IMR-90 (cell line): ENCODE data around the gene ASXL1. TPM values are rescaled to one million over a fixed set of nuclear protein-coding genes. Genes with fewer than 3 reads are reported as not detected.

Experiments used
- ATAC-seq: fragments of 200-7000 bp; cut with Tn5 transposase; 2 replicates; pipeline ENCODE4 v1.9.1; 2020; ENCODE audit warnings: low read depth, mild to moderate bottlenecking, moderate library complexity
- BruUV-seq: library from RNA; stranded (reverse); fragments of 400-500 nt; replicated peaks from 2 replicates; lab custom pipeline; 2021; lab: Mats Ljungman, UMichigan
- CTCF ChIA-PET: fragments of 300-600 bp; formaldehyde crosslinking; extraction: SDS; loops from one replicate; lab custom pipeline; 2021; ENCODE audit warnings: antibody characterized with exemption; lab: Yijun Ruan, JAX
- POLR2A ChIA-PET: fragments of 300-600 bp; sonication (Branson Sonifier 250); formaldehyde crosslinking; loops from one replicate; lab custom pipeline; 2022; ENCODE audit warnings: antibody characterized with exemption; ENCODE audit not compliant: unreplicated experiment; lab: Charles Lee
- DNase-seq: peaks from one replicate; pipeline ENCODE4 v3.0.0; 2013
- H2AFZ ChIP-seq: replicated peaks from 2 replicates; pipeline ENCODE3; 2013; ENCODE audit warnings: low read length, mild to moderate bottlenecking; ENCODE audit not compliant: poor library complexity
- H2AK5ac ChIP-seq: 2 replicates; pipeline ENCODE4 v1.6.1; 2013; ENCODE audit warnings: low read depth, low read length, inconsistent platforms
- H2AK9ac ChIP-seq: replicated peaks from 2 replicates; pipeline ENCODE3; 2013; ENCODE audit warnings: mild to moderate bottlenecking, low read depth, low read length, moderate library complexity; ENCODE audit not compliant: poor library complexity
- H2BK120ac ChIP-seq: 2 replicates; pipeline ENCODE4 v1.6.1; 2013; ENCODE audit warnings: low read depth, low read length, inconsistent platforms
- H2BK15ac ChIP-seq: 3 replicates; pipeline ENCODE4 v1.6.1; 2013; ENCODE audit warnings: low read depth, low read length, inconsistent platforms
- H2BK20ac ChIP-seq: 2 replicates; pipeline ENCODE4 v1.6.1; 2013; ENCODE audit warnings: low read depth, mild to moderate bottlenecking, inconsistent platforms, low read length, moderate library complexity
- H2BK5ac ChIP-seq: 2 replicates; pipeline ENCODE4 v1.6.1; 2013; ENCODE audit warnings: mild to moderate bottlenecking, low read depth, low read length, inconsistent platforms; ENCODE audit not compliant: poor library complexity, severe bottlenecking
- H3K14ac ChIP-seq: replicated peaks from 2 replicates; pipeline ENCODE4 v1.6.1; 2013; ENCODE audit warnings: low read depth, low read length, inconsistent platforms
- H3K18ac ChIP-seq: 2 replicates; pipeline ENCODE4 v1.6.1; 2013; ENCODE audit warnings: low read depth, low read length, control low read depth
- H3K23ac ChIP-seq: 2 replicates; pipeline ENCODE4 v1.6.1; 2013; ENCODE audit warnings: low read depth, low read length, inconsistent platforms
- H3K27ac ChIP-seq: 2 replicates; pipeline ENCODE4 v1.5.1; 2013; ENCODE audit warnings: mild to moderate bottlenecking, control low read depth, low read length; ENCODE audit not compliant: insufficient read depth
- H3K27me3 ChIP-seq: 2 replicates; pipeline ENCODE4 v1.6.1; 2013; ENCODE audit warnings: low read length; ENCODE audit not compliant: control insufficient read depth, insufficient read depth
- H3K36me3 ChIP-seq: 2 replicates; pipeline ENCODE4 v1.6.1; 2013; ENCODE audit warnings: low read length, mixed read lengths; ENCODE audit not compliant: control insufficient read depth, insufficient read depth
- H3K4ac ChIP-seq: 2 replicates; pipeline ENCODE4 v1.6.1; 2013; ENCODE audit warnings: low read depth, low read length, inconsistent platforms
- H3K4me1 ChIP-seq: 2 replicates; pipeline ENCODE4 v1.6.1; 2013; ENCODE audit warnings: low read length, mixed read lengths; ENCODE audit not compliant: control insufficient read depth, insufficient read depth
- H3K4me2 ChIP-seq: 2 replicates; pipeline ENCODE4 v1.6.1; 2013; ENCODE audit warnings: low read depth, mild to moderate bottlenecking, control low read depth, low read length, moderate library complexity
- H3K4me3 ChIP-seq: 2 replicates; pipeline ENCODE4 v1.5.1; 2013; ENCODE audit warnings: low read depth, mild to moderate bottlenecking, control low read depth, low read length, moderate library complexity; ENCODE audit not compliant: insufficient read depth
- H3K56ac ChIP-seq: 2 replicates; pipeline ENCODE4 v1.6.1; 2013; ENCODE audit warnings: low read length, inconsistent platforms; ENCODE audit not compliant: insufficient read depth; ENCODE audit errors: extremely low read depth
- H3K79me1 ChIP-seq, 2 experiments: 2 replicates each; pipeline ENCODE4 v1.6.1; 2013; ENCODE audit warnings: low read length in 2 of 2, inconsistent platforms in 1 of 2, low read depth in 1 of 2
- H3K9ac ChIP-seq: 2 replicates; pipeline ENCODE4 v1.6.1; 2013; ENCODE audit warnings: low read depth, low read length, control low read depth
- H3K9me1 ChIP-seq: 2 replicates; pipeline ENCODE4 v1.6.1; 2013; ENCODE audit warnings: low read length, inconsistent platforms; ENCODE audit not compliant: insufficient read depth
- H3K9me3 ChIP-seq: 2 replicates; pipeline ENCODE4 v1.6.1; 2013; ENCODE audit warnings: low read length; ENCODE audit not compliant: control insufficient read depth, insufficient read depth
- H4K20me1 ChIP-seq: 2 replicates; pipeline ENCODE4 v1.6.1; 2013; ENCODE audit warnings: low read length, inconsistent platforms; ENCODE audit not compliant: insufficient read depth
- H4K5ac ChIP-seq: 2 replicates; pipeline ENCODE4 v1.6.1; 2013; ENCODE audit warnings: mild to moderate bottlenecking, low read depth, low read length, control low read depth
- H4K8ac ChIP-seq, 2 experiments: 2 replicates each; pipeline ENCODE4 v1.6.1; 2013; ENCODE audit warnings: low read depth in 2 of 2, low read length in 2 of 2, control low read depth in 1 of 2, inconsistent platforms in 1 of 2
- H4K91ac ChIP-seq: 2 replicates; pipeline ENCODE4 v1.6.1; 2013; ENCODE audit warnings: low read depth, low read length, inconsistent platforms; ENCODE audit not compliant: insufficient read depth
- BHLHE40 ChIP-seq: fragments of 150-350 bp; IDR thresholded peaks from 2 replicates; pipeline ENCODE4 v1.6.1; 2016; ENCODE audit warnings: mild to moderate bottlenecking, low read depth, low read length
- CEBPB ChIP-seq: IDR thresholded peaks from 2 replicates; pipeline ENCODE4 v1.6.1; 2012; ENCODE audit warnings: low read depth, low read length, improper control_type of control experiment
- CHD1 ChIP-seq: IDR thresholded peaks from 2 replicates; pipeline ENCODE4 v1.6.1; 2012; ENCODE audit warnings: low read depth, low read length, improper control_type of control experiment
- CTCF ChIP-seq: conservative IDR thresholded peaks from 2 replicates; pipeline ENCODE4 v1.5.1; 2012; ENCODE audit warnings: mild to moderate bottlenecking, low read depth, low read length, improper control_type of control experiment
- FOS ChIP-seq: fragments of 150-350 bp; IDR thresholded peaks from 2 replicates; pipeline ENCODE4 v1.6.1; 2016; ENCODE audit warnings: low read depth, low read length
- MAFK ChIP-seq: IDR thresholded peaks from 2 replicates; pipeline ENCODE4 v1.6.1; 2012; ENCODE audit warnings: low read depth, low read length, improper control_type of control experiment
- MAZ ChIP-seq: IDR thresholded peaks from 2 replicates; pipeline ENCODE4 v1.6.1; 2012; ENCODE audit warnings: low read depth, mild to moderate bottlenecking, low read length, improper control_type of control experiment, moderate library complexity, borderline replicate concordance
- MXI1 ChIP-seq: IDR thresholded peaks from 2 replicates; pipeline ENCODE4 v1.6.1; 2012; ENCODE audit warnings: low read depth, mild to moderate bottlenecking, low read length, moderate library complexity, borderline replicate concordance
- NFE2L2 ChIP-seq: fragments of 150-350 bp; IDR thresholded peaks from 2 replicates; pipeline ENCODE4 v1.6.1; 2016; ENCODE audit warnings: low read depth, mild to moderate bottlenecking, low read length
- POLR2A ChIP-seq: IDR thresholded peaks from 2 replicates; pipeline ENCODE4 v1.6.1; 2012; ENCODE audit warnings: mild to moderate bottlenecking, low read depth, low read length
- RAD21 ChIP-seq: IDR thresholded peaks from 2 replicates; pipeline ENCODE4 v1.6.1; 2012; ENCODE audit warnings: low read length, improper control_type of control experiment
- RCOR1 ChIP-seq: IDR thresholded peaks from 2 replicates; pipeline ENCODE4 v1.6.1; 2012; ENCODE audit warnings: mild to moderate bottlenecking, low read length, improper control_type of control experiment; ENCODE audit not compliant: insufficient replicate concordance
- RFX5 ChIP-seq: IDR thresholded peaks from 2 replicates; pipeline ENCODE4 v1.8.0; 2012; ENCODE audit warnings: low read depth, mild to moderate bottlenecking, low read length, moderate library complexity
- SMC3 ChIP-seq: fragments of 150-350 bp; IDR thresholded peaks from 2 replicates; pipeline ENCODE4 v1.6.1; 2016; ENCODE audit warnings: low read depth, mild to moderate bottlenecking, antibody characterized with exemption, low read length, moderate library complexity
- dilution Hi-C: fragments of 300-500 bp; cut with HindIII; formaldehyde crosslinking; loops from one replicate; pipeline ENCODE4 v1.14.3; 2018; ENCODE audit warnings: low sequenced_read_pairs; ENCODE audit not compliant: unreplicated experiment
- in situ Hi-C: fragments of 300-500 bp; cut with MboI; formaldehyde crosslinking; loops from 3 replicates; pipeline ENCODE4 v1.14.3; 2019; ENCODE audit warnings: low sequenced_read_pairs, inconsistent platforms, mixed read lengths
- intact Hi-C: fragments of 100-400 bp; cut with micrococcal nuclease; formaldehyde crosslinking; loops from 2 replicates; pipeline ENCODE4 v1.10.0; 2022
- polyA plus RNA-seq, 3 experiments: library from polyadenylated mRNA; depleted of rRNA; stranded (reverse); fragments of >200 nt; gene quantifications; 2 replicates each; pipeline ENCODE4 v1.2.3, GENCODE V29; 2012; ENCODE audit warnings: low replicate concordance in 1 of 3
- total RNA-seq: library from RNA; depleted of rRNA; stranded (reverse); fragments of >200 nt; gene quantifications from 2 replicates; pipeline ENCODE4 v1.2.3, GENCODE V29; 2012
- TF ChIP-seq, protein P1 (sequence below): fragments of 150-350 bp; IDR thresholded peaks from 2 replicates; pipeline ENCODE4 v1.6.1; 2017; ENCODE audit warnings: mild to moderate bottlenecking, antibody characterized with exemption, low read length, low read depth
- TF ChIP-seq, protein P2 (sequence below): fragments of 150-350 bp; IDR thresholded peaks from 2 replicates; pipeline ENCODE4 v1.6.1; 2016; ENCODE audit warnings: low read depth, mild to moderate bottlenecking, low read length, moderate library complexity, borderline replicate concordance

The ASXL1 gene
- total and polyA plus RNA-seq, 2 of the 4 experiments (the other 2 are of a cell fraction), result 29.9 to 37.1 TPM

DNA sequence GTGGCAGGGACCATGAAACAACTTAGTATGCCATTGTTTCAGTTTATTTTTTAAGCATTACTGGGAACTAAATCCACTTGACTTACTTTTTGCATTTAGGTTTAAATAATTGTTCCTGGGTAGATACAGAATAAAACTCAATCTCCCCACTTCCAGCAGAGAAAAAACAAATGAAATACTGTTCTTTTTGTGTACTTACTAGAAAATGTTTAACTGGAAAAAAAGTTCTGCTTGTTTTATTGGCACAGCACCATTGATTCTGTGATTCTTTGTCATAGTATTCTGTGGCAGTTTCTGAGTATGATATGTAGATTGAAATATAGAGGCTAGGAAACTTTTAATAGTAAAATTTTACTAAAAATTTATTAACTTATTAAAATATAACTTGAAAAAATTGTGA, 10.2 kb downstream of the ASXL1 start:
- Histone ChIP-seq H3K9me3 (no peaks in the 10 kb centered on the region), H2AFZ (no peak overlapping the region), H2BK120ac (no peak overlapping the region), H2BK20ac (no peak overlapping the region), H2BK5ac (no peak overlapping the region), H2AK5ac (no peak overlapping the region), H3K27me3 (no peaks in the 10 kb centered on the region), H4K5ac (no peak overlapping the region), H3K4me1 (peaks cover 7% of the 10 kb centered on the region), H4K91ac (no peak overlapping the region), H2BK15ac (no peak overlapping the region), H3K4me2 (no peak overlapping the region), H3K36me3 (peaks cover 9% of the 10 kb centered on the region), H4K8ac (no peak overlapping the region), H3K9me1 (peaks cover 30% of the 10 kb centered on the region), H3K9ac (no peak overlapping the region), H3K79me1 (peaks cover 40 to 87% of the 10 kb centered on the region in 2 experiments), H3K23ac (no peak overlapping the region), H3K56ac (no peak overlapping the region), H3K18ac (no peak overlapping the region), H3K27ac (no peak overlapping the region), H2AK9ac (no peak overlapping the region), H3K4ac (no peak overlapping the region), H4K20me1 (peaks cover 75% of the 10 kb centered on the region), H3K4me3 (no peak overlapping the region), H3K14ac (no peak overlapping the region)
- in situ Hi-C loops, result no loop called here
- DNase-seq (no peak), ATAC-seq (no peak)
- dilution Hi-C loops, result no loop called here
- CTCF ChIA-PET, result interaction anchor here (1.2 kb wide), 1 partner anchor 17 kb away, joined by 3 read pairs; no protein-coding TSS in a partner anchor
- no TSS peak for BruUV-seq
- TF ChIP-seq CEBPB (no peak), CTCF (no peak), POLR2A (no peak), BHLHE40 (no peak), MAZ (no peak), MXI1 (no peak), RAD21 (no peak), MAFK (no peak), SMC3 (no peak), NFE2L2 (no peak), RFX5 (no peak), FOS (no peak), RCOR1 (no peak), CHD1 (no peak)
- TF ChIP-seq, protein P1, sequence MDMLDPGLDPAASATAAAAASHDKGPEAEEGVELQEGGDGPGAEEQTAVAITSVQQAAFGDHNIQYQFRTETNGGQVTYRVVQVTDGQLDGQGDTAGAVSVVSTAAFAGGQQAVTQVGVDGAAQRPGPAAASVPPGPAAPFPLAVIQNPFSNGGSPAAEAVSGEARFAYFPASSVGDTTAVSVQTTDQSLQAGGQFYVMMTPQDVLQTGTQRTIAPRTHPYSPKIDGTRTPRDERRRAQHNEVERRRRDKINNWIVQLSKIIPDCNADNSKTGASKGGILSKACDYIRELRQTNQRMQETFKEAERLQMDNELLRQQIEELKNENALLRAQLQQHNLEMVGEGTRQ, result no peak
- TF ChIP-seq, protein P2, sequence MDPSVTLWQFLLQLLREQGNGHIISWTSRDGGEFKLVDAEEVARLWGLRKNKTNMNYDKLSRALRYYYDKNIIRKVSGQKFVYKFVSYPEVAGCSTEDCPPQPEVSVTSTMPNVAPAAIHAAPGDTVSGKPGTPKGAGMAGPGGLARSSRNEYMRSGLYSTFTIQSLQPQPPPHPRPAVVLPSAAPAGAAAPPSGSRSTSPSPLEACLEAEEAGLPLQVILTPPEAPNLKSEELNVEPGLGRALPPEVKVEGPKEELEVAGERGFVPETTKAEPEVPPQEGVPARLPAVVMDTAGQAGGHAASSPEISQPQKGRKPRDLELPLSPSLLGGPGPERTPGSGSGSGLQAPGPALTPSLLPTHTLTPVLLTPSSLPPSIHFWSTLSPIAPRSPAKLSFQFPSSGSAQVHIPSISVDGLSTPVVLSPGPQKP, result no peak
- intact Hi-C loops, result no loop called here
- POLR2A ChIA-PET, result interaction anchor here (0.6 to 1.3 kb wide), 2 partner anchors 11 to 46 kb away, joined by 3 read pairs; partner anchors contain the start of gene ASXL1
